Activated naive CD4-positive, alpha-beta T cell treated with anti-CD3 and anti-CD28 coated beads for 36 hours (primary cell): ENCODE results near the gene RTRAF. TPM values are rescaled to one million over a fixed set of nuclear protein-coding genes. Genes with fewer than 3 reads are reported as not detected.
A peak's percentile ranks its signal among the peaks of the same experiment; 100 is the strongest.

Source experiments
- CTCF ChIA-PET: fragments of 350-600 bp; sonication (Branson Sonifier 250); formaldehyde crosslinking; loops from one replicate; lab custom pipeline; 2021; ENCODE audit warnings: antibody characterized with exemption; lab: Charles Lee
- DNase-seq: peaks from one replicate; pipeline ENCODE4 v3.0.0-alpha.2; 2020
- H3K27ac Mint-ChIP-seq: one replicate; pipeline ENCODE4 v1.8.0; 2021; ENCODE audit warnings: mild to moderate bottlenecking, mixed read lengths
- H3K27me3 Mint-ChIP-seq: one replicate; pipeline ENCODE4 v1.8.0; 2021; ENCODE audit warnings: low read depth, mixed read lengths
- H3K36me3 Mint-ChIP-seq: one replicate; pipeline ENCODE4 v1.8.0; 2021; ENCODE audit warnings: low read depth, mixed read lengths
- H3K4me1 Mint-ChIP-seq: one replicate; pipeline ENCODE4 v1.8.0; 2021; ENCODE audit warnings: low read depth, mixed read lengths
- H3K4me3 Mint-ChIP-seq: one replicate; pipeline ENCODE4 v1.8.0; 2021; ENCODE audit warnings: mild to moderate bottlenecking, moderate library complexity, mixed read lengths
- H3K9me3 Mint-ChIP-seq: one replicate; pipeline ENCODE4 v1.8.0; 2021; ENCODE audit warnings: mixed read lengths
- intact Hi-C: fragments of 100-400 bp; cut with micrococcal nuclease; formaldehyde crosslinking; loops from one replicate; pipeline ENCODE4 v1.15.1; 2023
- total RNA-seq, 2 experiments: library from RNA; stranded (reverse); gene quantifications; one replicate each; pipeline ENCODE4 v1.2.3, GENCODE V29; 2021

The RTRAF gene
- total RNA-seq, 2 experiments from 2014 or later = 255 to 275 TPM

- Mint-ChIP-seq H3K9me3 (no peaks in the 10 kb centered on the region), H3K27ac (no peak overlapping the region), H3K4me1 (no peaks in the 10 kb centered on the region), H3K4me3 (no peak overlapping the region), H3K36me3 (peaks cover 23% of the 10 kb centered on the region), H3K27me3 (peaks cover 4% of the 10 kb centered on the region)
- intact Hi-C loops = no loop called here
- CTCF ChIA-PET = interaction anchor here (0.7 to 1.1 kb wide), 2 partner anchors 30 to 47 kb away, joined by 3 read pairs; no protein-coding TSS in a partner anchor
- no peak for DNase-seq
Measured at GRCh38 chr14:52012635-52013034, 23.3 kb downstream of the RTRAF start.

- peak; percentile 37 for DNase-seq
- CTCF ChIA-PET = interaction anchor here (0.6 to 0.7 kb wide), 2 partner anchors 114 to 250 kb away, joined by 3 to 4 read pairs; no protein-coding TSS in a partner anchor
Measured at GRCh38 chr14:52013984-52014600, 24.7 kb downstream of the RTRAF start.

GRCh38 chr14:52014601-52015267, 25.4 kb downstream of the RTRAF start:
- intact Hi-C loops = no loop called here
- DNase-seq = no peak
- H3K36me3 Mint-ChIP-seq = peaks cover 13% of the 10 kb centered on the region

More at GRCh38 chr14:52013984-52014600, 24.7 kb downstream of the RTRAF start:
- Mint-ChIP-seq H3K9me3 (no peaks in the 10 kb centered on the region), H3K36me3 (peaks cover 16% of the 10 kb centered on the region), H3K4me1 (no peaks in the 10 kb centered on the region), H3K4me3 (no peak overlapping the region), H3K27ac (no peak overlapping the region), H3K27me3 (peaks cover 4% of the 10 kb centered on the region)
- intact Hi-C loops = no loop called here

GRCh38 chr14:52015411-52016030, 26.2 kb downstream of the RTRAF start:
- Mint-ChIP-seq H3K9me3 (no peaks in the 10 kb centered on the region), H3K27ac (no peak overlapping the region), H3K36me3 (peaks cover 11% of the 10 kb centered on the region), H3K4me3 (no peak overlapping the region), H3K4me1 (peaks cover 8% of the 10 kb centered on the region), H3K27me3 (peaks cover 4% of the 10 kb centered on the region)
- intact Hi-C loops = no loop called here
- DNase-seq = peak; percentile 23
- CTCF ChIA-PET = interaction anchor here (0.6 to 1.0 kb wide), 4 partner anchors 14 to 254 kb away, joined by 3 to 4 read pairs (median 3); no protein-coding TSS in a partner anchor

More at GRCh38 chr14:52014601-52015267, 25.4 kb downstream of the RTRAF start:
- CTCF ChIA-PET = interaction anchor here (0.6 to 1.0 kb wide), 4 partner anchors 19 to 250 kb away, joined by 3 to 4 read pairs (median 4); no protein-coding TSS in a partner anchor
- Mint-ChIP-seq H3K4me3 (no peak overlapping the region), H3K4me1 (no peaks in the 10 kb centered on the region), H3K9me3 (no peaks in the 10 kb centered on the region), H3K27me3 (peaks cover 4% of the 10 kb centered on the region), H3K27ac (no peak overlapping the region)

GRCh38 chr14:52018252-52018651, 28.9 kb downstream of the RTRAF start:
- no peak overlapping the region for H3K27ac Mint-ChIP-seq
- intact Hi-C loops = no loop called here
- CTCF ChIA-PET = no interaction called here

GRCh38 chr14:52018970-52019369, 29.6 kb downstream of the RTRAF start:
- Mint-ChIP-seq H3K4me1 (peaks cover 30% of the 10 kb centered on the region), H3K27me3 (peaks cover 4% of the 10 kb centered on the region), H3K4me3 (no peak overlapping the region), H3K36me3 (no peaks in the 10 kb centered on the region), H3K27ac (no peak overlapping the region), H3K9me3 (no peaks in the 10 kb centered on the region)
- intact Hi-C loops = no loop called here
- CTCF ChIA-PET = interaction anchor here (4.3 kb wide), 1 partner anchor 25 kb away, joined by 13 read pairs; no protein-coding TSS in a partner anchor
- no peak for DNase-seq

More at GRCh38 chr14:52018252-52018651, 28.9 kb downstream of the RTRAF start:
- Mint-ChIP-seq H3K36me3 (no peaks in the 10 kb centered on the region), H3K9me3 (no peaks in the 10 kb centered on the region), H3K4me3 (no peak overlapping the region), H3K27me3 (peaks cover 4% of the 10 kb centered on the region), H3K4me1 (peaks cover 30% of the 10 kb centered on the region)
- DNase-seq = no peak

GRCh38 chr14:52020161-52020714, 30.9 kb downstream of the RTRAF start:
- H3K27me3 Mint-ChIP-seq = peaks cover 4% of the 10 kb centered on the region
- H3K27ac Mint-ChIP-seq = no peak overlapping the region
- no peak overlapping the region for H3K4me3 Mint-ChIP-seq
- no peaks in the 10 kb centered on the region for H3K36me3 Mint-ChIP-seq
- CTCF ChIA-PET = interaction anchor here (0.6 to 4.3 kb wide), 4 partner anchors 9 to 191 kb away, joined by 3 to 13 read pairs (median 3); no protein-coding TSS in a partner anchor
- peaks cover 31% of the 10 kb centered on the region for H3K4me1 Mint-ChIP-seq
- DNase-seq = no peak
- intact Hi-C loops = loop anchor here (5.0 to 10.0 kb wide), 2 partner anchors 255 to 382 kb away; no protein-coding TSS in a partner anchor
- H3K9me3 Mint-ChIP-seq = peaks cover 4% of the 10 kb centered on the region

- CTCF ChIA-PET = interaction anchor here (0.7 to 4.3 kb wide), 2 partner anchors 23 to 290 kb away, joined by 4 to 13 read pairs; no protein-coding TSS in a partner anchor
- Mint-ChIP-seq H3K36me3 (no peaks in the 10 kb centered on the region), H3K4me1 (peaks cover 39% of the 10 kb centered on the region), H3K4me3 (no peak overlapping the region), H3K9me3 (peaks cover 4% of the 10 kb centered on the region), H3K27ac (no peak overlapping the region), H3K27me3 (peaks cover 4% of the 10 kb centered on the region)
- intact Hi-C loops = loop anchor here (5.0 to 10.0 kb wide), 2 partner anchors 254 to 381 kb away; no protein-coding TSS in a partner anchor
- no peak for DNase-seq
Measured at GRCh38 chr14:52020866-52021717, 31.7 kb downstream of the RTRAF start.

- no peak overlapping the region for H3K4me3 Mint-ChIP-seq
- H3K36me3 Mint-ChIP-seq = no peaks in the 10 kb centered on the region
- no peaks in the 10 kb centered on the region for H3K27me3 Mint-ChIP-seq
- intact Hi-C loops = loop anchor here (5.0 to 10.0 kb wide), 2 partner anchors 253 to 380 kb away; no protein-coding TSS in a partner anchor
- H3K27ac Mint-ChIP-seq = no peak overlapping the region
- peaks cover 4% of the 10 kb centered on the region for H3K9me3 Mint-ChIP-seq
- CTCF ChIA-PET = interaction anchor here (4.3 kb wide), 1 partner anchor 22 kb away, joined by 13 read pairs; no protein-coding TSS in a partner anchor
- peaks cover 42% of the 10 kb centered on the region for H3K4me1 Mint-ChIP-seq
- peak; percentile 14 for DNase-seq
Measured at GRCh38 chr14:52021957-52022600, 32.7 kb downstream of the RTRAF start.

- peaks cover 4% of the 10 kb centered on the region for H3K9me3 Mint-ChIP-seq
- H3K36me3 Mint-ChIP-seq = no peaks in the 10 kb centered on the region
- intact Hi-C loops = loop anchor here (5.0 to 10.0 kb wide), 2 partner anchors 251 to 379 kb away; no protein-coding TSS in a partner anchor
- no peaks in the 10 kb centered on the region for H3K27me3 Mint-ChIP-seq
- H3K4me3 Mint-ChIP-seq = no peak overlapping the region
- peaks cover 42% of the 10 kb centered on the region for H3K4me1 Mint-ChIP-seq
- no peak overlapping the region for H3K27ac Mint-ChIP-seq
- DNase-seq = no peak
- CTCF ChIA-PET = interaction anchor here (1.1 to 4.3 kb wide), 2 partner anchors 21 to 47 kb away, joined by 3 to 13 read pairs; no protein-coding TSS in a partner anchor
Measured at GRCh38 chr14:52023518-52023917, 34.2 kb downstream of the RTRAF start.
